ENCODE results near the gene FAM20C. TPM values are rescaled to one million over a fixed set of nuclear protein-coding genes. Genes with fewer than 3 reads are reported as not detected.

FAM20C gene
- total and polyA plus RNA-seq, 7 donors, result 3.0 to 51.3 (median 21.0) TPM

DNA sequence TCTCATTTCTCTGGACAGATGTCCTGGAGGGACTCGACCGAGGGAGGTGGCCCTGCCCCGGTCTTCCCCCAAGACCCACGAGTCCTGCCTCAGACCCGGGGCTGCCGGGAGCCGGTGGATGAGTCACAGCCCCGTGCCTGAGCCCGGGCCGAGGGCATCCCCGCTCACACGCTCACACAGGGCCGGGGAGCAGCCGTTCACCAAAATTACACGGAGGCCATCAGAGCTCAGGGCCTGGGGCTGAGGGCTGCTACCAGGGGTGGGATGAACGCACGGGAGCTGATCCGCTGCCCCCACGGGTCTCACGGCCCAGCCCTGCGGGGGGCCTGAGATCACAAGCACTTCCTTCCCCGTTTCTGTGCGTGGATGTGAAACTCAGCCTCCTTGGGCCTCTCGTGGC is 17.5 kb downstream of the FAM20C start:
- no peaks in the 10 kb centered on the region for H3K27me3 ChIP-seq
- no peaks in the 10 kb centered on the region for H3K9me3 ChIP-seq
- H3K27ac ChIP-seq, result peak overlapping the region in 1 of 4 donors; percentile 11
- TF ChIP-seq, protein P1, sequence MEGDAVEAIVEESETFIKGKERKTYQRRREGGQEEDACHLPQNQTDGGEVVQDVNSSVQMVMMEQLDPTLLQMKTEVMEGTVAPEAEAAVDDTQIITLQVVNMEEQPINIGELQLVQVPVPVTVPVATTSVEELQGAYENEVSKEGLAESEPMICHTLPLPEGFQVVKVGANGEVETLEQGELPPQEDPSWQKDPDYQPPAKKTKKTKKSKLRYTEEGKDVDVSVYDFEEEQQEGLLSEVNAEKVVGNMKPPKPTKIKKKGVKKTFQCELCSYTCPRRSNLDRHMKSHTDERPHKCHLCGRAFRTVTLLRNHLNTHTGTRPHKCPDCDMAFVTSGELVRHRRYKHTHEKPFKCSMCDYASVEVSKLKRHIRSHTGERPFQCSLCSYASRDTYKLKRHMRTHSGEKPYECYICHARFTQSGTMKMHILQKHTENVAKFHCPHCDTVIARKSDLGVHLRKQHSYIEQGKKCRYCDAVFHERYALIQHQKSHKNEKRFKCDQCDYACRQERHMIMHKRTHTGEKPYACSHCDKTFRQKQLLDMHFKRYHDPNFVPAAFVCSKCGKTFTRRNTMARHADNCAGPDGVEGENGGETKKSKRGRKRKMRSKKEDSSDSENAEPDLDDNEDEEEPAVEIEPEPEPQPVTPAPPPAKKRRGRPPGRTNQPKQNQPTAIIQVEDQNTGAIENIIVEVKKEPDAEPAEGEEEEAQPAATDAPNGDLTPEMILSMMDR (IDR thresholded peaks at IDR 0.05), result no peak
- no peak for TF ChIP-seq POLR2A (IDR thresholded peaks at IDR 0.05)
- no peak for TF ChIP-seq EP300 (IDR thresholded peaks at IDR 0.05)
- TF ChIP-seq POLR2AphosphoS5 (IDR thresholded peaks at IDR 0.05), result no peak
- H3K36me3 ChIP-seq, result peaks cover 16 to 70% (median 23%) of the 10 kb centered on the region in 4 donors
- H3K4me1 ChIP-seq, result peaks cover 0 to 28% (median 10%) of the 10 kb centered on the region in 4 donors
- H3K4me3 ChIP-seq, result no peak overlapping the region
- no peak for DNase-seq
- 70 to 83% methylated on average over 24 of the region's 24 CpGs for WGBS, 2 donors
- intact Hi-C loops (cut with DNase I), result no loop called here

GRCh38 chr7:210401-210925 is 18.1 kb downstream of the FAM20C start:
- H3K27me3 ChIP-seq, result no peaks in the 10 kb centered on the region
- peaks cover 0 to 29% (median 12%) of the 10 kb centered on the region in 4 donors for H3K4me1 ChIP-seq
- TF ChIP-seq POLR2A (IDR thresholded peaks at IDR 0.05) (no peak), POLR2AphosphoS5 (IDR thresholded peaks at IDR 0.05) (no peak), EP300 (IDR thresholded peaks at IDR 0.05) (no peak)
- TF ChIP-seq, protein P1 (IDR thresholded peaks at IDR 0.05), result no peak
- no peaks in the 10 kb centered on the region for H3K9me3 ChIP-seq
- no peak for DNase-seq
- no peak overlapping the region for H3K27ac ChIP-seq
- peaks cover 13 to 65% (median 17%) of the 10 kb centered on the region in 4 donors for H3K36me3 ChIP-seq
- WGBS, 2 donors, result 93 to 96% methylated on average over 31 of the region's 31 CpGs
- intact Hi-C loops (cut with DNase I), result no loop called here
- H3K4me3 ChIP-seq, result no peak overlapping the region

DNA sequence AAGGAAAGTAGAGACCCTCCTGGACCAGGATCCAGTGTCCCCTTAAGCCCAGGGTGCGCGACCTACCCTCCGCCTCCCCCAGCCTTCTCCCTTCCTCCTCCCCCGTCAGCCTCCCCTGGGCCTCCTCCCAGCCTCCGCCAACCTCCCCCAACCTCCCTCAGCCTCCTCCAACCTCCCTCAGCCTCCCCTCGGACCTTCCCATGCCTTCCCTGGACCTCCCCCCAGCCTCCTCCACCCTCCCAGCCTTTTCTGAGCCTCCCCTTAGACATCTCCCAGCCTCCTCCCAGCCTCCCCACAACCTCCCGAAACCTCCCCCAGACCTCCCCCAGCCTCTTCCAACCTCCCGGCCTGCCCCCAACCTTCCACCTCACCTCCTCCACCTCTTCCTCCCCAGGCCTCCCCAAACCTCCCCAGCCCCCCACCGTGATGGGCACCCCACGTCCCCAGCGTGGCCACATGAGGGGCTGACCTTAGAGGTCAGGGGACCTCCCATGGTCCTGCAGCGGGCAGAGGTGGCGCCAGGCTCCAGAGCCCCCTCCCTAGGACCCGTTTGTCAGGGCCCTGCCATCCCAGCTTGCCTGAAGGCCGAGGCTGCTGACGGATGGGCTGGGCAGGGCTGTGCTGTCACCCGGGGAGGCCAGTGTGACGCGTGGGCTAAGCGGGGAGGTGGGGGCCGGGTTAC is 18.8 kb downstream of the FAM20C start:
- no peak for DNase-seq
- H3K36me3 ChIP-seq, result peaks cover 7 to 58% (median 10%) of the 10 kb centered on the region in 4 donors
- 93% methylated on average over 21 of the region's 21 CpGs for WGBS, 2 donors

GRCh38 chr7:211715-212058 is 19.3 kb downstream of the FAM20C start:
- no peak overlapping the region for H3K4me3 ChIP-seq
- WGBS, 2 donors, result 91 to 97% methylated on average over 19 of the region's 19 CpGs
- DNase-seq, result no peak
- H3K36me3 ChIP-seq, result peaks cover 7 to 53% (median 9%) of the 10 kb centered on the region in 4 donors
- peaks cover 0 to 34% (median 12%) of the 10 kb centered on the region in 4 donors for H3K4me1 ChIP-seq
- H3K27me3 ChIP-seq, result no peaks in the 10 kb centered on the region
- H3K9me3 ChIP-seq, result no peaks in the 10 kb centered on the region
- intact Hi-C loops (cut with DNase I), result no loop called here
- H3K27ac ChIP-seq, result no peak overlapping the region
- TF ChIP-seq POLR2AphosphoS5 (IDR thresholded peaks at IDR 0.05) (no peak), POLR2A (IDR thresholded peaks at IDR 0.05) (no peak), EP300 (IDR thresholded peaks at IDR 0.05) (no peak)
- TF ChIP-seq, protein P1 (IDR thresholded peaks at IDR 0.05), result no peak

More for the DNA sequence above, 18.8 kb downstream of the FAM20C start:
- intact Hi-C loops (cut with DNase I), result no loop called here
- H3K4me1 ChIP-seq, result peaks cover 0 to 30% (median 12%) of the 10 kb centered on the region in 4 donors
- peak overlapping the region in 1 of 4 donors; percentile 8 for H3K27ac ChIP-seq
- H3K4me3 ChIP-seq, result no peak overlapping the region
- TF ChIP-seq POLR2AphosphoS5 (IDR thresholded peaks at IDR 0.05) (no peak), EP300 (IDR thresholded peaks at IDR 0.05) (no peak), POLR2A (IDR thresholded peaks at IDR 0.05) (no peak)
- TF ChIP-seq, protein P1 (IDR thresholded peaks at IDR 0.05), result no peak
- no peaks in the 10 kb centered on the region for H3K9me3 ChIP-seq
- H3K27me3 ChIP-seq, result no peaks in the 10 kb centered on the region
